ENCODE data around the gene NUP210. TPM values are rescaled to one million over a fixed set of nuclear protein-coding genes. Genes with fewer than 3 reads are reported as not detected.

NUP210 gene
- total and polyA plus RNA-seq, 2 of the 13 experiments (the other 11 are each of a cell fraction or from before 2014, with no cell fraction given), result 31.6 to 35.2 TPM

- TF ChIP-seq ZNF503 (CRISPR knock-in tag; IDR thresholded peaks at IDR 0.05) (no peak), NFATC3 (CRISPR knock-in tag; IDR thresholded peaks at IDR 0.05) (no peak), SPEN (CRISPR knock-in tag; IDR thresholded peaks at IDR 0.05; ENCODE audit: low read depth) (no peak; the same call in 1 of the 2 replicates), REL (CRISPR knock-in tag; conservative IDR thresholded peaks at IDR 0.05) (no peak), ZFX (CRISPR knock-in tag; IDR thresholded peaks at IDR 0.05; ENCODE audit: low read depth) (peak; percentile 59), NFIB (CRISPR knock-in tag; IDR thresholded peaks at IDR 0.05; ENCODE audit: borderline replicate concordance) (no peak), ZFP62 (CRISPR knock-in tag; IDR thresholded peaks at IDR 0.05) (no peak; the same call in 1 of the 2 replicates), REPIN1 (CRISPR knock-in tag; IDR thresholded peaks at IDR 0.05; ENCODE audit: borderline replicate concordance, low read depth) (no peak), POLR2AphosphoS2 (IDR thresholded peaks at IDR 0.05; ENCODE audit: low read depth, low read length) (no peak), ZNF281 (CRISPR knock-in tag; IDR thresholded peaks at IDR 0.05; ENCODE audit: borderline replicate concordance) (no peak), MEIS1 (CRISPR knock-in tag; IDR thresholded peaks at IDR 0.05; ENCODE audit: borderline replicate concordance) (peak; percentile 60; the same call in 1 of the 2 replicates), THAP11 (CRISPR knock-in tag; IDR thresholded peaks at IDR 0.05) (no peak), ZNF160 (CRISPR knock-in tag; IDR thresholded peaks at IDR 0.05) (no peak)
- TF ChIP-seq, protein P1, sequence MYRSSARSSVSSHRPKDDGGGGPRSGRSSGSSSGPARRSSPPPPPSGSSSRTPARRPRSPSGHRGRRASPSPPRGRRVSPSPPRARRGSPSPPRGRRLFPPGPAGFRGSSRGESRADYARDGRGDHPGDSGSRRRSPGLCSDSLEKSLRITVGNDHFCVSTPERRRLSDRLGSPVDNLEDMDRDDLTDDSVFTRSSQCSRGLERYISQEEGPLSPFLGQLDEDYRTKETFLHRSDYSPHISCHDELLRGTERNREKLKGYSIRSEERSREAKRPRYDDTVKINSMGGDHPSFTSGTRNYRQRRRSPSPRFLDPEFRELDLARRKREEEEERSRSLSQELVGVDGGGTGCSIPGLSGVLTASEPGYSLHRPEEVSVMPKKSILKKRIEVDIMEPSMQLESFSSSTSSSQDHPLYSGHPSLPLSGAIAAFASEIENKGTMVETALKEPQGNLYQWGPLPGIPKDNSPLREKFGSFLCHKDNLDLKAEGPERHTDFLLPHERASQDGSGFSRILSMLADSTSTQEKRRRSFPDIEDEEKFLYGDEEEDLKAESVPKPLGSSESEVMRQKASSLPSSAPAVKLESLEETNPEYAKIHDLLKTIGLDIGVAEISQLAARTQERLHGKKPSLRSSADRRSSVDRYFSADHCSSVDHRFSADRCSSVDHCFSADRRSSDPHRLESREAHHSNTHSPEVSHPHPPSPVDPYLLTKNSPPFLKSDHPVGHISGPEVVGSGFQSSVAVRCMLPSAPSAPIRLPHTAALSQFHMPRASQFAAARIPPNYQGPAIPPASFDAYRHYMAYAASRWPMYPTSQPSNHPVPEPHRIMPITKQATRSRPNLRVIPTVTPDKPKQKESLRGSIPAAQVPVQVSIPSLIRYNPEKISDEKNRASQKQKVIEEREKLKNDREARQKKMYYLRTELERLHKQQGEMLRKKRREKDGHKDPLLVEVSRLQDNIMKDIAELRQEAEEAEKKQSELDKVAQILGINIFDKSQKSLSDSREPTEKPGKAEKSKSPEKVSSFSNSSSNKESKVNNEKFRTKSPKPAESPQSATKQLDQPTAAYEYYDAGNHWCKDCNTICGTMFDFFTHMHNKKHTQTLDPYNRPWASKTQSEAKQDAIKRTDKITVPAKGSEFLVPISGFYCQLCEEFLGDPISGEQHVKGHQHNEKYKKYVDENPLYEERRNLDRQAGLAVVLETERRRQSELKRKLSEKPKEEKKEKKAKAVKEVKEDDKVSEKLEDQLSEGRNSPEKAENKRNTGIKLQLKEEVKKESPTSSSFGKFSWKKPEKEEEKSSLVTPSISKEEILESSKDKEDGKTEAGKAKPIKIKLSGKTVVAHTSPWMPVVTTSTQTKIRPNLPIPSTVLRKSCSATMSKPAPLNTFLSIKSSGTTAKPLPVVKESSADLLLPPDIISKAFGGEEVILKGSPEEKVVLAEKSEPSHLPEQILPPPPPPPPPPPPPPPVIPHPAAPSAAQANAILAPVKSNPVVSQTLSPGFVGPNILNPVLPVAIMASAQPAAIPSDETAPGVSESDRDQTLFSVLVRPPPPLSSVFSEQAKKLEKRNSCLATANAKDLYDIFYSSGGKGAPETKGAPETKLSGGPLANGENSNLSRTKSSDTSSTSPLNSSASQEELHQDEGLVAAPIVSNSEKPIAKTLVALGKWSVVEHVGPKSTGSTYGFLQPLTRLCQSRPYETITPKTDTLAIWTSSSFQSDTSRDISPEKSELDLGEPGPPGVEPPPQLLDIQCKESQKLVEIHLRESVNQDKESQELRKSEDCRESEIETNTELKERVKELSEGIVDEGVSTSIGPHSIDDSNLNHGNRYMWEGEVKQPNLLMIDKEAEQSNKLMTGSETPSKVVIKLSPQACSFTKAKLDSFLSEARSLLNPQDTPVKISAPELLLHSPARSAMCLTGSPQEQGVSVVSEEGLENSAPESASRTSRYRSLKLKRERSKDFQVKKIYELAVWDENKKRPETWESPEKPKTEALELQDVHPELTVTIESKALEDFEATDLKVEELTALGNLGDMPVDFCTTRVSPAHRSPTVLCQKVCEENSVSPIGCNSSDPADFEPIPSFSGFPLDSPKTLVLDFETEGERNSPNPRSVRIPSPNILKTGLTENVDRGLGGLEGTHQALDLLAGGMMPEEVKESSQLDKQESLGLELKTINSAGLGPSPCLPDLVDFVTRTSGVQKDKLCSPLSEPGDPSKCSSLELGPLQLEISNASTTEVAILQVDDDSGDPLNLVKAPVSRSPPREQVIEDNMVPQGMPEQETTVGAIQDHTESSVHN (CRISPR knock-in tag; IDR thresholded peaks at IDR 0.05), result no peak
- TF ChIP-seq, protein P2, sequence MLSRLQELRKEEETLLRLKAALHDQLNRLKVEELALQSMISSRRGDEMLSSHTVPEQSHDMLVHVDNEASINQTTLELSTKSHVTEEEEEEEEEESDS (CRISPR knock-in tag; IDR thresholded peaks at IDR 0.05; ENCODE audit: borderline replicate concordance), result no peak
Measured at GRCh38 chr3:13281507-13282357, 138.4 kb downstream of the NUP210 start (continued).

Measured in HepG2 (cell line).